Caki2 (cell line): ENCODE data around the gene CLDN19. TPM values are rescaled to one million over a fixed set of nuclear protein-coding genes. Genes with fewer than 3 reads are reported as not detected.
A peak's percentile ranks its signal among the peaks of the same experiment; 100 is the strongest.
"Not testable (repeated sequence)": the region's sequence is repeated elsewhere in the genome, so short reads cannot be mapped to it uniquely, and the experiment has no call there.

ENCODE experiments used
- DNase-seq: peaks from one replicate; pipeline ENCODE4 v3.0.0-alpha.2; 2015; ENCODE audit warnings: low read depth
- in situ Hi-C: cut with HindIII; loops from 2 replicates; pipeline ENCODE4 v1.10.0; 2016; ENCODE audit warnings: low sequenced_read_pairs, low pct_unique_long_range_greater_than_20kb, mixed read lengths
- total RNA-seq: library from RNA; depleted of rRNA; stranded (reverse); fragments of >200 nt; shearing (Covaris generic); gene quantifications from 2 replicates; pipeline ENCODE4 v1.2.3, GENCODE V29; 2014; ENCODE audit warnings: low replicate concordance

CLDN19 gene
- total RNA-seq, 1 experiment from 2014 or later, result not detected

DNA sequence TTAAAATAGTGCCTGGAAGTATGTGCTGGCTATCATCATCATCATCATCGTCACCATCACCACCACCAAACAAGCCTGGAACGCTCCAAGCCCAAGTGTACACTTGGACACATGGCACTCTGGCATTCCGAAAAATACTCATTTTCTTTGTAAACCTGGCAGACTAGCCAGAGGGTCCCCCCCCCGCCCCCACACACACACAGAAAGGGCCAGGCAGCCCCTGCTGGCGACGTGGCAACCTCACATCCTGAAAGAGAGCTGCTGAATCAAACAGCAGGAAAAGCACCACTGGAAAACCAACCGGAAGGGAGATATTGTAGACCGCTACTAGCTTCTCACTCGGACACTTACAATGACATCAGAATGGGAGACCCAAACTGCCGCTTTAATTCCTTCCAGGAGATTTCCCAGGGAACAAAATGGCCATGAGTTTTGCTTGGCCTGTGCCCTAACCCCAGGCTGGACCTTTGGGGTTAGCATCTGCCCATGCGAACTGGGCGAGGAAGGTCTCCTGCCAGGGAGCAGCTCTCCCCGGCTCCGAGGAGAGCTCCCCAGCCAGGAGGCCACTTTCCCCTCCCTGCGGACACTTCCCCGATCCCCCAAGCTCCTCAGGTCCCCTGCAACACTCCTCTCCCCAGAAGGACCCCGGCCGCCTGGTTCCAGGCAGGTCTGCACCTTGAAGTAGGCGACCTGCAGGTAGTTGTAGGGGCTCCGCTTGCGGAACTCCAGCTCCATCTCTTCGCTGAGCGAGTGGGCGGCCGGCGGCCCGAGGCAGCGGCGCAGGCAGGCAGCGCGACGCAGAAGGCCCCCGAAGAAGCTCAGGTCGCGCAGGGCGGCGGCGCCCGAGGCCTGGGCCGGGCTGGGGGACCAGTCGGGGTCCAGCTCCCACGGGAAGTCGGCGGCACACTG lies 26.1 kb upstream of the CLDN19 start:
- peak; percentile 58 for DNase-seq
- in situ Hi-C loops, result no loop called here

GRCh38 chr1:42765269-42765668 lies 25.2 kb upstream of the CLDN19 start:
- in situ Hi-C loops, result no loop called here
- DNase-seq, result no peak

GRCh38 chr1:42762269-42762668 lies 22.2 kb upstream of the CLDN19 start:
- in situ Hi-C loops, result no loop called here
- no peak for DNase-seq

DNA sequence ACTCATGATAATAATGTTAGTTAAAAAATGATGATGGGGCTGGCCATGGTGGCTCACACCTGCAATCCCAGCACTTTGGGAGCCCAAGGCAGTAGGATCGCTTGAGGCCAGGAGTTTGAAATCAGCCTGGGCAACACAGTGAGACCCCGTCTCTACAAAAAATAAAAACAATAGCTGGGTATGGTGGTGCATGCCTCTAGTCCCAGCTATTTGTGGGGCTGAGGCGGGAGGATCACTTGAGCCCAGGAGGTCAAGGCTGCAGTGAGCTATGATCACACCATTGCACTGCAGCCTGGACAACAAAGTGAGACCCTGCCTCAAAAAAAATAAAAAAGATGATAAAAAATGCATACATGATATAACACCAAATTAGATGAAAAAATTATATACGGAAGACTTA lies 21.5 kb upstream of the CLDN19 start:
- in situ Hi-C loops, result no loop called here
- DNase-seq, result no peak

GRCh38 chr1:42759114-42759513 lies 19.1 kb upstream of the CLDN19 start:
- no peak for DNase-seq
- in situ Hi-C loops, result no loop called here

DNA sequence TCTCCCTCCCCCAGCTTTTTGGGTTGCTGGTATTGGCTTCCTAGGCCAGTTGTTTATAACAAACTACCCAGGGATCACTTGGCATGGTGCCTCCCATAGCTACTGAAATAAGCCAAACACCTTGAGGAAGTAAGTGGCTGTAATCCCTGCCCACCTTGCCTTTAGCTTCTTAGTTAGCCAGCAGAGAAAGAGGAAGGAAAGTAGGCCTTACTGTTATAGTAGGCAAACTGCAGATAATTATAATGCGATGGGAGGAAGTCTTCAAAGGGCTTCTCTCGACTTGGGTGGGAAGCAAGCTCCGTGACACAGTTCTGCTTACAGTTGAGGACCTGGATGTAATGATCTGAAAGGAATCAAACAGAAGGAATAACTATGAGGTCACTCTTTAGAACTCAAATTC lies 18.6 kb upstream of the CLDN19 start:
- no peak for DNase-seq
- in situ Hi-C loops, result no loop called here

GRCh38 chr1:42757892-42758275 lies 17.8 kb upstream of the CLDN19 start:
- no peak for DNase-seq
- in situ Hi-C loops, result no loop called here

DNA sequence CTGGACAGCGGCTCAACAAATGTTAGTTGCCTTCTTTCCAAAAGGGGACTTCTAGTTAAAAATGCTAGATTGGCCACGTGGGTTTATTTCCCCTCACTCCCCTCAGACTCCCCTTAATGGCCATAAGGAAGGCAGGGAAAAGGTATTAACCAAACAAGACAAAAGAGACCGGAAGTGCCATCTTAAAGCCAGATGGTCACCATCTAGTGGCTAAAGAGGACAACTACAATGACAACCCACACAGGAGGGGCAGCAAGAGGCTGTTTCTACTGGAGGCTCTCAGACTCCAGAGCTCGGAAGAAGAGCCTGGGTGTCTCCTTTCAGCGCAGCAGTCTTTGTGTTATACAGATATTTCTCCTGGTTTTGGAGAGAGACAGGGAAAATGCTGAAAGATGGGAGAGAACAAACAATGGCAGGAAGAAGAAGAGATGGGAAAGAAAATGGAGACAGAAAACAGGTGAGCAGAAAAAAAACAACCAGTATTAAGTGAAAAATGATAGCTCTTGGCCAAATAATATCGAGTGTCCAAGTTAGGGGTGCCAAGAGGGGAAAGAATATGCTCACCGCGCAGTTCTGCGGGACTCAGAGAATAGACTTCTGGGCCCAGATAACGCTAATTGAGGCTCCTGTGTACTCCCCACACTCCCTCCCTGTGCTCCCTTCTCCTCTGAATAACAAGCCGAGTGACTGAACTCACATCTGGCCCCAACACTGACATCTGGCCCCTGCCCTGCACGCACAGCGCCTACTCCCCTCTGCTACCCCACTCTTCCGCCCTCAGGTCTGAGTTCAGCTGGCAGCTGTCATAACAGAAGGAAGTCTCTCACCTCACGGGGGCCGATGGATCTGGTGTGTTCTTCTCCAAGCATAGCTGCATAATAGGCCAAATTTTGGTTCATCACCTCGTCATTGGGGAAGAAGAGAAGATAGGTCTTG lies 17.2 kb upstream of the CLDN19 start:
- DNase-seq, result peak; percentile 52
- in situ Hi-C loops, result no loop called here

DNA sequence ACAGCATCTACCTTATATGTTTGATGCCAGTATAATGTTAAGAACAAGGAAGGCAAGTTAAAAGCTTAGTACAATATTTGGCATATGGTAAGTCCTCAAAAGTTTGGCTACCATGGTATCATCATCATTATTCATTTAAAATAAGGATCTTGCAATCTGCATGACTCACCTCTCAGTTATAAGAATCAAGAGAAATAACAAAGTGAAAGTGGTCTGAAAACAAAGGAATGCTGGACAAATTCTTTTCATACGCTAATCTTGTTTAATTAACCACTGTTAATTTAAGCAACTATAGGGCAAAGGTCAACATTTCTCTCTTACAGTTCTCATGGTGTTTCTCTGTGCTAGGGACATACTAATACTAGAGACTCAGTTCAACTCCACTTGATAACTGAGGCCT lies 13.0 kb upstream of the CLDN19 start:
- no peak for DNase-seq
- in situ Hi-C loops, result no loop called here

- no peak for DNase-seq
- in situ Hi-C loops, result no loop called here
Measured at GRCh38 chr1:42752284-42752683, 12.2 kb upstream of the CLDN19 start.

- DNase-seq, in situ Hi-C loops: not testable (repeated sequence)
Measured at GRCh38 chr1:42751511-42752070, 11.6 kb upstream of the CLDN19 start.

DNA sequence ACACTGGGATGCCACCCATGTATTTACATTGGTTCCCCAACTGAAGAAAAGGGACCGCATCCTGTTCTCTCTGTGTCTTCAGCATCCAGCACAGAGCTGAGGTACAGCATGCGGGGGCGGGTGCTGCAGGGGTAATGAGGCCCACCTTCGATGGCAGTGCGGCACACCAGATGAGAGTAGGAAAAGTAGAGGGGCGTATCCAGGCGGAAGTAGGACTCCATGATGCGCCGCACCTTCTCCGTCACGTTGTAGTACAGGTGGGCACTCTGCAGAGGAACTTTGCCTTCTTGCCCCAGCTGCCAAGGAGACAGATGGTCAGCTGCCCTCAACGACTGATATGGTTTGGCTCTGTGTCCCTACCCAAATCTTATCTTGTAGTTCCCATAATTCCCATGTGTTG lies 10.0 kb upstream of the CLDN19 start:
- in situ Hi-C loops, result no loop called here

GRCh38 chr1:42748461-42749410 lies 8.7 kb upstream of the CLDN19 start:
- in situ Hi-C loops, result no loop called here
- DNase-seq, result no peak

More for the DNA sequence above, 10.0 kb upstream of the CLDN19 start:
- DNase-seq, result no peak

- DNase-seq, result no peak
- in situ Hi-C loops, result no loop called here
Measured at GRCh38 chr1:42748021-42748420, 8.0 kb upstream of the CLDN19 start.

- in situ Hi-C loops, result no loop called here
Measured at GRCh38 chr1:42747125-42747524, 7.1 kb upstream of the CLDN19 start.

DNA sequence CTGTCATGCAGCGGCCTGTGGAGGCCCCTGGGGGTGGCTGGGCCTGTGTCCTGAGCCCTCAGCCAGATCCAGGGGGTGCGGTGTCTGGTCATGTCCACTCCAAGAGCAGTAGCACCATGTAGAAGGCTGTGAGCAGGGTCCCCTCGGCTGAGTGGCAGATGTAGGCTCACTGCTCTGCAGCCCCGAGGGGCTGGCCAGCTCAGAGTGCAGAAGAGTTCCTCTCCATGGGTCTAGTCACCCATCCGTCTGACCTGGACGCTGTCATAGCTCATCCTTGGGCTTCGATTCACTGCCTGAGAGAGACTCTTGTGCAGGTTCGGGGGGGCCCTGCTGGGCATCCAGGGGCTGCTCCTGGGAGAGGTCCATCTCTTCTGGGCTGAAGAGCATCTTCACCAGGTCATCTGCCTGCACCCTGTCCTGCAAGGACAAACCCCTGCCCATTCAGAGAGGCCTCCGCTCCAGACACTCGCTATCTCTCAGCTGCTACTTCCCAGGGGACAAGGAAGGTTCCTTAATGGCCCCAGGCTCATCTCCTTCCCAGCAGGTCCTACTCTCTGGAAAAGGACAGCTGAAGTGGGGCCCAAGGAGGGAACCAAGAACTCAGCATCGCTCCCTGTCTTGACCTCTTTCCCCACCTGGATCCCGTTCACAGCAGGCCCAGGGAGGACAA lies 6.5 kb upstream of the CLDN19 start:
- in situ Hi-C loops, result no loop called here
- DNase-seq, result no peak

More at GRCh38 chr1:42747125-42747524, 7.1 kb upstream of the CLDN19 start:
- DNase-seq, result no peak

DNA sequence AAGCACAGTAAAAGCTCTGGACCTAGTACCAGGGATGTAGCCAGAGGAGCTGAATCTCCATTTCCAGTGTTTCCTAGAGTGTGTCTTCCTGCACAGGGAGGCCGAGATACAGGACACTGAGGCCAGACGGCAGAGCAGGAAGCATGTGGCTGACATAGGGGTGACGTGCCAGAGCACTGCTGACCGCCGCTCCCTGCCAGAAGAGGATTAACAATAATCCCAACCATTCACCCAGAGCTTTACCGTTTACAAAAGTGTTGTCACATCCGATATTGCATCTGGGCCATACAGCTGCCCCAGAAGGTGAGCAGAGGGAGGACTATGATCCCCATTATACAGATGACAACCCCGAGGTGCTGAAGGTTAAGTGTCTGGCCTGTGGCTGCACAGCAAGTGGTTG lies 5.8 kb upstream of the CLDN19 start:
- no peak for DNase-seq
- in situ Hi-C loops, result no loop called here

GRCh38 chr1:42744148-42744413 lies 4.0 kb upstream of the CLDN19 start:
- in situ Hi-C loops, result no loop called here
- DNase-seq, result no peak
